ENCODE results near the gene NAALADL2.

DNA sequence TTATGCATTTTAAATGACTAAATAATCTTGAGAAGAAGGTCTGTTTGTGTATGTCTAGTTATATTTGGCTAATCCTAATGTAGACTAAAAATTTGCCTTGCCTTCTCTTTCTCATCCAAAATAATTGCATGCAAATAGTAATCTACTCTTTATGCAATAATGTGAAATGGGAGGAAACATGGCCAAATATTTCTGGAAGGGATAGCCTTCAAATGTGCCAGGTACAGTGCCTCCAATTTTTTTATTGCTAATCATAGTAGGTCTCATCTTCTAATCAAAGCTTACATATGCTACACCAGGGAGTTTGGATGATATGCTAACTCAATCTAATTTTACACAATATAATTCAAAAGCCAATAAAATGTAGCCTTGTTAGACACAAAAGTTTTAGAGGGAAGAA lies 911.3 kb downstream of the NAALADL2 start:
- TF ChIP-seq POLR2A (IDR thresholded peaks at IDR 0.05; ENCODE audit: low read length) (no peak), GATA1 (IDR thresholded peaks at IDR 0.05; ENCODE audit: low read depth, low read length) (no peak)

Data from erythroblast (primary cell).